ENCODE results near the gene WDR7.

DNA sequence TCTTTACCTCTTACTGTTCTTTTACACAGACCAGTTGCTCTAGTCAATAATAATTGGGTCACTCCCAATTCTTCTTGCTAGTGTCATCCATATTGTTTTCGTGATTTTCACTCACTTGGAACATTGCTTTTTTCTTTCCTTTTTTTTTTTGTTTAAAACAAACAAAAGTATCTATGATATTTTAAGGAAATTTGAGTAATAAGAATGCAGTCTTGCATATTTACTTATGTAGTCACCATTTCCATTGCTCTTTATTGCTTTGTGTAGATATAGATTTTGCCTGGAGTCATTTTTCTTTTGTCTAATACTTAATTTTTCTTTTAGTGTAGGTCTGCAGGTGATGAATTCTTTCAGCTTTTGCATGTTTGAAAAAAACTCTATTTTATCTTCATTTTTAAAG, 71.9 kb downstream of the WDR7 start:
- TF ChIP-seq, protein P1, sequence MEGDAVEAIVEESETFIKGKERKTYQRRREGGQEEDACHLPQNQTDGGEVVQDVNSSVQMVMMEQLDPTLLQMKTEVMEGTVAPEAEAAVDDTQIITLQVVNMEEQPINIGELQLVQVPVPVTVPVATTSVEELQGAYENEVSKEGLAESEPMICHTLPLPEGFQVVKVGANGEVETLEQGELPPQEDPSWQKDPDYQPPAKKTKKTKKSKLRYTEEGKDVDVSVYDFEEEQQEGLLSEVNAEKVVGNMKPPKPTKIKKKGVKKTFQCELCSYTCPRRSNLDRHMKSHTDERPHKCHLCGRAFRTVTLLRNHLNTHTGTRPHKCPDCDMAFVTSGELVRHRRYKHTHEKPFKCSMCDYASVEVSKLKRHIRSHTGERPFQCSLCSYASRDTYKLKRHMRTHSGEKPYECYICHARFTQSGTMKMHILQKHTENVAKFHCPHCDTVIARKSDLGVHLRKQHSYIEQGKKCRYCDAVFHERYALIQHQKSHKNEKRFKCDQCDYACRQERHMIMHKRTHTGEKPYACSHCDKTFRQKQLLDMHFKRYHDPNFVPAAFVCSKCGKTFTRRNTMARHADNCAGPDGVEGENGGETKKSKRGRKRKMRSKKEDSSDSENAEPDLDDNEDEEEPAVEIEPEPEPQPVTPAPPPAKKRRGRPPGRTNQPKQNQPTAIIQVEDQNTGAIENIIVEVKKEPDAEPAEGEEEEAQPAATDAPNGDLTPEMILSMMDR (IDR thresholded peaks at IDR 0.05): no peak
- no peak for TF ChIP-seq POLR2A (IDR thresholded peaks at IDR 0.05)
